HUES64 (cell line): ENCODE results near the gene GORASP1.
A peak's percentile ranks its signal among the peaks of the same experiment; 100 is the strongest.

Experiments used
- H3K27ac ChIP-seq: 2 replicates; pipeline ENCODE4 v1.7.0; 2013; ENCODE audit warnings: low read depth, low read length, inconsistent platforms
- H3K27me3 ChIP-seq: 2 replicates; pipeline ENCODE4 v1.6.1; 2013; ENCODE audit warnings: mild to moderate bottlenecking, low read length; ENCODE audit not compliant: insufficient read depth
- H3K36me3 ChIP-seq: 2 replicates; pipeline ENCODE4 v1.6.1; 2013; ENCODE audit warnings: mild to moderate bottlenecking, low read length; ENCODE audit not compliant: insufficient read depth
- H3K4me1 ChIP-seq: 2 replicates; pipeline ENCODE4 v1.6.1; 2013; ENCODE audit warnings: mild to moderate bottlenecking, low read length, moderate library complexity; ENCODE audit not compliant: insufficient read depth
- H3K4me3 ChIP-seq: 2 replicates; pipeline ENCODE4 v1.5.1; 2013; ENCODE audit warnings: mild to moderate bottlenecking, low read length, moderate library complexity
- H3K9ac ChIP-seq: 2 replicates; pipeline ENCODE4 v1.6.1; 2013; ENCODE audit warnings: mild to moderate bottlenecking, low read depth, low read length
- H3K9me3 ChIP-seq: 2 replicates; pipeline ENCODE4 v1.6.1; 2013; ENCODE audit warnings: low read depth, low read length; ENCODE audit not compliant: insufficient read depth
- WGBS: fragments of 150-250, 120-280 bp; methylation state at CpG from one replicate; pipeline ENCODE4 v1.1.7; 2013; ENCODE audit warnings: missing lambda C conversion rate; 5-methylcytosine and 5-hydroxymethylcytosine counted together

Gene GORASP1

GRCh38 chr3:39147711-39148434, 40.4 kb upstream of the GORASP1 start:
- peaks cover 37% of the 10 kb centered on the region for H3K36me3 ChIP-seq
- peak overlapping the region; percentile 29; the same call in 1 of the 2 replicates for H3K9ac ChIP-seq
- peaks cover 48% of the 10 kb centered on the region for H3K4me1 ChIP-seq
- 70% methylated on average over 9 of the region's 9 CpGs for WGBS
- H3K27ac ChIP-seq: peak overlapping the region; percentile 59
- H3K9me3 ChIP-seq: no peaks in the 10 kb centered on the region
- H3K27me3 ChIP-seq: no peaks in the 10 kb centered on the region
- H3K4me3 ChIP-seq: no peak overlapping the region

DNA sequence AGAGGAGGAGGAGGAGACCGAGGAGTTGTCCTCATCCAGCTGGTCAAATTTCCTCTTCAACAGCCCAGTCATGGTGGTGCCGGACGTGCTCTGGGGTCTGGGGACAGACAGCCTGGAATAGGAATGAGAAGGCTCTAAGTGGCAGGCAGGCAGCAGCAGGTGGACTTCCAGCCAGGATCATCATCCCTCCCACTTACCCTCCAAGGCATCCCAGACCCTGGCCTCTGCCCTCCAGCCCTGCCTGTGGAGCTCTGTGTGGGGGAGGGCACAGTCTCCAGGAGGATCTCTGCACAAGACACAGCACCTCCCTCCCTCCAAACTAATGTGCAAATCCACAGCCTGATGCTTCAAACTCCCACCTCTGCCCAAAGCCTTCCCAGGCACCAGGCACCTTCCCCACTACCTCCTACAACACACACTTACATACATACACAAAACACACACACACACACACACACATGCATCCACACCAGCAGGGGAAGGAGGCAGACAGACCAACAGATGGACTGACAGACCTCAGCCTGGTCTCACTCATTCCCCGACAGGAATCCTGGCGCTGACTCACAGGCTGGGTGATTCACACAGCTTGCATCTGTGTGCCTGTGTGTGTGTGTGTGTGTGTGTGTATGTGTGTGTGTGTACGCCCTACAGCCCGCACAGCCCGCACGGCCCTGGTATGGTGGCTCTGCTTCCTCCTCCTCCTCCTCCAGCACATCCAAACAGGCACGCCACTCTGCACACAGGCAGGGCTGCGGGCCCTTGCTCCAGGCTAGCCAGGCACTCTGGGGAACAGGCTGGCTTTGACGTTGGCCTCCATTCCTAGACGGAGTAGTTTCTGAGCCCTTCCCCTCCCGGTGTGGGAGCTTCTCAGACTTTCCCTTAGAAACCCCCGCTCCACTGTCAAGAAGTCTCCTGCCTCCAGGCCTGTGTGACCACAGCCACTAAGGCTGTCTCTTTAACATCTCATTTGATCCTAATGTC, 39.5 kb upstream of the GORASP1 start:
- 67% methylated on average over 14 of the region's 15 CpGs for WGBS
- no peak overlapping the region for H3K4me3 ChIP-seq
- peaks cover 47% of the 10 kb centered on the region for H3K4me1 ChIP-seq
- H3K27me3 ChIP-seq: no peaks in the 10 kb centered on the region
- no peaks in the 10 kb centered on the region for H3K9me3 ChIP-seq
- peaks cover 46% of the 10 kb centered on the region for H3K36me3 ChIP-seq
- peak overlapping the region; percentile 59 for H3K27ac ChIP-seq
- H3K9ac ChIP-seq: peak overlapping the region; percentile 29; the same call in 1 of the 2 replicates

DNA sequence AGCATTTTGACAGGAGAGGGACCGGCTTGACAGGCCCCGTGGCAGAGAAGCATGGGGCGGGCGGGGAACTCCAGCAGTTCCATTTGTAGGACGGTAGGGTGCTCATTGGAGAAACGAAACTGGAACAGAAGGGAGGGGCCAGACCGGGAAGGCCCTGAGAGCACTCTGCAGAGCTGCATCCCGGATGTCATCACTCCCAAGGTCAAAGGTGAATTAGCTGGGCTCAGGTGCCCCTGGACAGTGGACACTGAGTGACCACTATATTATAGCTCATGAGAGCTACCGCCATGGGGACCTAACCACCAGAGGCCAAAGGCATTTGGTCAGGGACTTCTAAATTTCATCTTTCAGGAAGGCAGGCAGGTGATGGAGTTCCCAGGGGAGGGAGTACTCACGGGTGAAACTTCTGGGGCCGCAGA, 38.7 kb upstream of the GORASP1 start:
- Histone ChIP-seq H3K4me3 (no peak overlapping the region), H3K9me3 (no peaks in the 10 kb centered on the region), H3K4me1 (peaks cover 39% of the 10 kb centered on the region), H3K36me3 (peaks cover 55% of the 10 kb centered on the region), H3K27me3 (no peaks in the 10 kb centered on the region), H3K9ac (no peak overlapping the region), H3K27ac (no peak overlapping the region)
- WGBS: 85% methylated on average over 11 of the region's 11 CpGs

GRCh38 chr3:39144748-39145380, 37.4 kb upstream of the GORASP1 start:
- H3K36me3 ChIP-seq: peaks cover 65% of the 10 kb centered on the region
- 94% methylated on average over 23 of the region's 23 CpGs for WGBS
- H3K9me3 ChIP-seq: no peaks in the 10 kb centered on the region
- no peak overlapping the region for H3K27ac ChIP-seq
- H3K9ac ChIP-seq: no peak overlapping the region
- no peak overlapping the region for H3K4me3 ChIP-seq
- no peaks in the 10 kb centered on the region for H3K27me3 ChIP-seq
- H3K4me1 ChIP-seq: peaks cover 27% of the 10 kb centered on the region

DNA sequence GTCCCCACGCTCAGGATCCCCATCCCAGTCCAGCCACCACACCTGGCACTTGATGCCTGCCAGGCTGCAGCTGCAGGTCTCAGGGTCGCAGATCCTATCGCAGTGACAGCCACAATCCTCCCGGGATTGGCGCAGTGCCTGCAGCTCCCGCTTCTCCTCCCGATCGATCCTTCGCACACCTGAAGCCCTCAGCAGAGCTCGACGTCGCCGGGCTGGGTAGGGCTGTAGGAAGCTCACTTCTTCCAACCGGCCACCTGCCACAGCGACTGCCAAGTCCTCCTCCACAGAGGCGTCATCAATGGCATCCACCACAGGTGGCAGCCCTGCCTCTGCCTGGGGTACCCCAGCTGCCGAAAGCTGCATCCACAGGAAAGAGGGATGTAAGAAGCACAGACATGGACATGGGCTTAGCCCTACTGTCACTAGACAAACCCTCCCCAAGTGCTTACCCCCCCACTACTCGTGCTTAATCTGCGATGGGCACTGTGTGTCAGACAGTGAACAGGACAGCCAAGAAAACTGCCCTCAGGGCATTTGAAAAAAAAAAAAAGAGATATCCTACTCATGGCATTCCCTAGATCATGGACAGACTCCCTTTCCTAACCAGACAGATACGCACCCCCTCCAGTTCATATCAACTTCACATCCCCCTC, 36.8 kb upstream of the GORASP1 start:
- peaks cover 65% of the 10 kb centered on the region for H3K36me3 ChIP-seq
- WGBS: 94% methylated on average over 20 of the region's 20 CpGs
- H3K4me3 ChIP-seq: no peak overlapping the region
- no peak overlapping the region for H3K9ac ChIP-seq
- H3K9me3 ChIP-seq: no peaks in the 10 kb centered on the region
- peaks cover 20% of the 10 kb centered on the region for H3K4me1 ChIP-seq
- H3K27me3 ChIP-seq: no peaks in the 10 kb centered on the region
- H3K27ac ChIP-seq: no peak overlapping the region

- no peak overlapping the region for H3K27ac ChIP-seq
- H3K9me3 ChIP-seq: no peaks in the 10 kb centered on the region
- peaks cover 65% of the 10 kb centered on the region for H3K36me3 ChIP-seq
- peaks cover 11% of the 10 kb centered on the region for H3K4me1 ChIP-seq
- no peak overlapping the region for H3K9ac ChIP-seq
- H3K4me3 ChIP-seq: no peak overlapping the region
- WGBS: 84% methylated on average over 14 of the region's 14 CpGs
- no peaks in the 10 kb centered on the region for H3K27me3 ChIP-seq
Measured at GRCh38 chr3:39143051-39143885, 35.8 kb upstream of the GORASP1 start.

- no peak overlapping the region for H3K27ac ChIP-seq
- H3K9me3 ChIP-seq: no peaks in the 10 kb centered on the region
- H3K9ac ChIP-seq: no peak overlapping the region
- 89% methylated on average over 4 of the region's 5 CpGs for WGBS
- H3K36me3 ChIP-seq: peaks cover 65% of the 10 kb centered on the region
- H3K27me3 ChIP-seq: no peaks in the 10 kb centered on the region
- no peaks in the 10 kb centered on the region; the same call in 1 of the 2 replicates for H3K4me1 ChIP-seq
- no peak overlapping the region for H3K4me3 ChIP-seq
Measured at GRCh38 chr3:39142067-39142466, 34.6 kb upstream of the GORASP1 start.

GRCh38 chr3:39141171-39141995, 34.0 kb upstream of the GORASP1 start:
- Histone ChIP-seq H3K4me3 (no peak overlapping the region), H3K9me3 (no peaks in the 10 kb centered on the region), H3K27ac (no peak overlapping the region), H3K27me3 (no peaks in the 10 kb centered on the region), H3K4me1 (no peaks in the 10 kb centered on the region), H3K36me3 (peaks cover 64% of the 10 kb centered on the region), H3K9ac (no peak overlapping the region)
- WGBS: 93% methylated on average over 4 of the region's 4 CpGs

GRCh38 chr3:39140341-39140971, 33.0 kb upstream of the GORASP1 start:
- H3K27ac ChIP-seq: no peak overlapping the region
- 96% methylated on average over 2 of the region's 2 CpGs for WGBS
- H3K4me3 ChIP-seq: no peak overlapping the region

More at GRCh38 chr3:39140341-39140971, 33.0 kb upstream of the GORASP1 start:
- no peaks in the 10 kb centered on the region for H3K4me1 ChIP-seq
- H3K36me3 ChIP-seq: peaks cover 54% of the 10 kb centered on the region
- no peaks in the 10 kb centered on the region for H3K9me3 ChIP-seq
- no peak overlapping the region for H3K9ac ChIP-seq
- H3K27me3 ChIP-seq: no peaks in the 10 kb centered on the region
